HepG2 (cell line): ENCODE measurements around the gene RPL3. TPM values are rescaled to one million over a fixed set of nuclear protein-coding genes. Genes with fewer than 3 reads are reported as not detected.

Experiments
- AGO1 ChIP-seq: fragments of 200-400 bp; formaldehyde crosslinking; IDR thresholded peaks from 2 replicates; pipeline ENCODE4 v1.6.1; 2017; ENCODE audit warnings: mild to moderate bottlenecking, low read depth, low read length, moderate library complexity; ENCODE audit not compliant: poor library complexity, severe bottlenecking
- FOSL1 ChIP-seq: sonication (generic); formaldehyde crosslinking; IDR thresholded peaks from 2 replicates; pipeline ENCODE4 v1.9.0; 2021; ENCODE audit warnings: missing genetic modification reagents, borderline replicate concordance
- FOXC1 ChIP-seq: sonication (generic); formaldehyde crosslinking; IDR thresholded peaks from 2 replicates; pipeline ENCODE4 v1.8.0; 2022; ENCODE audit warnings: mild to moderate bottlenecking, missing genetic modification reagents, borderline replicate concordance
- GABPB1 ChIP-seq: IDR thresholded peaks from 2 replicates; pipeline ENCODE4 v1.6.1; 2016; ENCODE audit warnings: mild to moderate bottlenecking, missing genetic modification reagents, moderate library complexity, missing compliant biosample characterization
- GATAD2A ChIP-seq: IDR thresholded peaks from 2 replicates; pipeline ENCODE4 v1.6.1; 2016
- HMGA1 ChIP-seq: sonication (generic); formaldehyde crosslinking; conservative IDR thresholded peaks from 2 replicates; pipeline ENCODE4 v1.4.0; 2020; ENCODE audit warnings: missing genetic modification reagents
- IRF2 ChIP-seq: IDR thresholded peaks from 2 replicates; pipeline ENCODE4 v1.6.1; 2018; ENCODE audit warnings: missing genetic modification reagents, missing compliant biosample characterization
- JUND ChIP-seq: sonication (generic); formaldehyde crosslinking; IDR thresholded peaks from 2 replicates; pipeline ENCODE4 v1.8.0; 2022; ENCODE audit warnings: mild to moderate bottlenecking, missing genetic modification reagents
- KDM5B ChIP-seq: sonication (generic); formaldehyde crosslinking; IDR thresholded peaks from 2 replicates; pipeline ENCODE4 v1.4.0; 2020; ENCODE audit warnings: missing genetic modification reagents, mild to moderate bottlenecking, borderline replicate concordance
- LCORL ChIP-seq, 2 experiments: fragments of 450-650 bp in 1 of 2; sonication (generic) in 1 of 2; formaldehyde crosslinking in 1 of 2; IDR thresholded peaks; 2 replicates each; pipeline versions ENCODE4 v1.5.0 to v1.6.1; 2017 to 2020; ENCODE audit warnings: antibody characterized with exemption in 1 of 2, missing genetic modification reagents in 1 of 2
- MEF2D ChIP-seq: sonication (generic); formaldehyde crosslinking; IDR thresholded peaks from 2 replicates; pipeline ENCODE4 v1.5.1; 2020; ENCODE audit warnings: mild to moderate bottlenecking, missing genetic modification reagents
- MEIS1 ChIP-seq: sonication (generic); formaldehyde crosslinking; IDR thresholded peaks from 2 replicates; pipeline ENCODE4 v1.9.0; 2021; ENCODE audit warnings: mild to moderate bottlenecking, missing genetic modification reagents, moderate library complexity, borderline replicate concordance
- POLR2AphosphoS2 ChIP-seq: IDR thresholded peaks from 2 replicates; pipeline ENCODE4 v1.6.1; 2011; ENCODE audit warnings: low read depth, low read length, improper control_type of control experiment
- POLR2AphosphoS5 ChIP-seq: IDR thresholded peaks from 2 replicates; pipeline ENCODE4 v1.6.1; 2012; ENCODE audit warnings: low read depth, low read length
- RAD21 ChIP-seq: fragments of 450-650 bp; formaldehyde crosslinking; IDR thresholded peaks from 2 replicates; pipeline ENCODE4 v1.5.0; 2020; ENCODE audit warnings: mild to moderate bottlenecking
- RAD51 ChIP-seq: fragments of 450-650 bp; IDR thresholded peaks from 2 replicates; pipeline ENCODE4 v1.6.1; 2016; ENCODE audit warnings: borderline replicate concordance
- RBM22 ChIP-seq: fragments of 200-400 bp; formaldehyde crosslinking; optimal IDR thresholded peaks from 2 replicates; pipeline ENCODE3; 2017; ENCODE audit warnings: mild to moderate bottlenecking, low read length, moderate library complexity
- SIN3A ChIP-seq: IDR thresholded peaks from 2 replicates; pipeline ENCODE4 v1.6.1; 2011; ENCODE audit warnings: low read depth, mild to moderate bottlenecking, control low read depth, low read length, borderline replicate concordance
- SMAD1 ChIP-seq: sonication (generic); formaldehyde crosslinking; IDR thresholded peaks from 2 replicates; pipeline ENCODE4 v1.4.0; 2020; ENCODE audit warnings: missing genetic modification reagents, low read depth, mild to moderate bottlenecking, borderline replicate concordance
- ZNF331 ChIP-seq: sonication (generic); formaldehyde crosslinking; IDR thresholded peaks from 2 replicates; pipeline ENCODE4 v1.4.0; 2020; ENCODE audit warnings: missing genetic modification reagents
- ZNF34 ChIP-seq: sonication (generic); formaldehyde crosslinking; IDR thresholded peaks from 2 replicates; pipeline ENCODE4 v1.4.0; 2020; ENCODE audit warnings: mild to moderate bottlenecking, missing genetic modification reagents, borderline replicate concordance
- ZNF343 ChIP-seq: sonication (generic); formaldehyde crosslinking; IDR thresholded peaks from 2 replicates; pipeline ENCODE4 v1.4.0; 2020; ENCODE audit warnings: mild to moderate bottlenecking, missing genetic modification reagents
- ZNF530 ChIP-seq: sonication (generic); formaldehyde crosslinking; IDR thresholded peaks from 2 replicates; pipeline ENCODE4 v1.5.0; 2020; ENCODE audit warnings: low read depth, mild to moderate bottlenecking, missing genetic modification reagents
- ZNF839 ChIP-seq: sonication (generic); formaldehyde crosslinking; IDR thresholded peaks from 2 replicates; pipeline ENCODE4 v1.4.0; 2020; ENCODE audit warnings: missing genetic modification reagents, mild to moderate bottlenecking, borderline replicate concordance
- polyA plus RNA-seq, 8 experiments: library from polyadenylated mRNA; depleted of rRNA in 3 of 8; stranded (reverse) in 7 of 8; unstranded in 1 of 8; fragments of >200 nt; fragmentation: Illumina TruSeq in 4 of 8; extraction: Trizol in 4 of 8; gene quantifications; 2 replicates each; pipeline versions ENCODE4 v1.2.1 to v1.2.3, GENCODE V29; 2011 to 2016; ENCODE audit warnings: low read depth in 4 of 8, missing spikeins in 1 of 8, mixed read lengths in 1 of 8; ENCODE audit not compliant: insufficient read depth in 1 of 8
- total RNA-seq, 5 experiments: library from RNA; depleted of rRNA; stranded (reverse); fragments of >200 nt; fragmentation: Illumina TruSeq; extraction: Trizol; gene quantifications; 2 replicates each; pipeline ENCODE4 v1.2.3, GENCODE V29; 2016; ENCODE audit warnings: low read depth in 1 of 5
- TF ChIP-seq, protein P1 (sequence below): sonication (generic); formaldehyde crosslinking; IDR thresholded peaks from 2 replicates; pipeline ENCODE4 v1.5.0; 2020; ENCODE audit warnings: mild to moderate bottlenecking, low read depth, missing genetic modification reagents, borderline replicate concordance
- TF ChIP-seq, protein P2 (sequence below): sonication (generic); formaldehyde crosslinking; IDR thresholded peaks from 2 replicates; pipeline ENCODE4 v1.4.0; 2020; ENCODE audit warnings: missing genetic modification reagents, mild to moderate bottlenecking, borderline replicate concordance

RPL3 gene
- total and polyA plus RNA-seq, 2 of the 13 experiments (the other 11 are each of a cell fraction or from before 2014, with no cell fraction given): 1,051 to 3,279 TPM

DNA sequence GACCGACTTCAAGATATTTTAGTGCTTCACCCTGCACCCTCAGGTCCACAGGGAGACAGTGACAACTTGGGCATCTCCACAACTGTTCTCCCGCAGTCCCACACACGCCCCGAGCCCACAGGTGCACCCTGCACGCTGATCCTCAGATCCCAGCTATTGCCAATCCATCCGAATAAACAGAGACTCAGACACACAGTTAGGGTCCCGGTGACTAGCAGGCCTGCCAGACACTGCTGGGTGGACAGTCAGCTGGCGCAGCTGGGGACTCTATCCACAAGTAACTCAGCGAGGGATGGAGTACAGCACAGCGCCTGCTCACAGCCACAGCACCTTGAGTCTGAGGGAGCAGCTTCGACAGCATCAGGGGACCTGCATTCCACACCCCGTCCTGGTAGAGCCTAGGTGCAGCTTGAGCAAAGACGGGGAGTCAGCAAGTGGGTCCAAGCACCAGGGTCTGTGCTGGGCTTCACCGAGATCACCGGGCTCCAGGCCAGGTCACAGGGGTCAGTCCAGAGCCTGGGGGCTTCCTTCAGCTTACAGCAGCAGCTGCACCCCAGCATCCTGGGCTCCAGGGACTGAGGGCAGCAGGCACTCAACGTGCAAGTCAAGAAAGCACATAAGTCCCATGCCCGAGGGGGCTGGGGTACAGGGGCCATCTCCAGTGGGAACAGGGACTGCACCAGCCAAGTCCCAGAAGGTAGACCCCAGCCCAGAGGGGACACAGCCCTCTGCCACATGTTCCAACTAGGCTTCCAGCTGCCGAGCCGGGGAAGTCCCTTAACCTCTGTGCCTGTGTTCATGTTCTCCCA lies 7.6 kb downstream of the RPL3 start (continued):
- 0 out of 2 replicates have a peak, but pooled peaks have one; percentile 24 for TF ChIP-seq KDM5B (CRISPR knock-in tag)
- TF ChIP-seq, protein P1, sequence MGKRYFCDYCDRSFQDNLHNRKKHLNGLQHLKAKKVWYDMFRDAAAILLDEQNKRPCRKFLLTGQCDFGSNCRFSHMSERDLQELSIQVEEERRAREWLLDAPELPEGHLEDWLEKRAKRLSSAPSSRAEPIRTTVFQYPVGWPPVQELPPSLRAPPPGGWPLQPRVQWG (CRISPR knock-in tag): no peak
- peak; percentile 92 for TF ChIP-seq POLR2AphosphoS2
- TF ChIP-seq GATAD2A: no peak
- TF ChIP-seq ZNF34 (CRISPR knock-in tag): no peak
- 0 out of 2 replicates have a peak, but pooled peaks have one; percentile 10 for TF ChIP-seq RAD21 (CRISPR knock-in tag)
- no peak for TF ChIP-seq FOXC1 (CRISPR knock-in tag)
- peak; percentile 69 for TF ChIP-seq POLR2AphosphoS5
- TF ChIP-seq, protein P2, sequence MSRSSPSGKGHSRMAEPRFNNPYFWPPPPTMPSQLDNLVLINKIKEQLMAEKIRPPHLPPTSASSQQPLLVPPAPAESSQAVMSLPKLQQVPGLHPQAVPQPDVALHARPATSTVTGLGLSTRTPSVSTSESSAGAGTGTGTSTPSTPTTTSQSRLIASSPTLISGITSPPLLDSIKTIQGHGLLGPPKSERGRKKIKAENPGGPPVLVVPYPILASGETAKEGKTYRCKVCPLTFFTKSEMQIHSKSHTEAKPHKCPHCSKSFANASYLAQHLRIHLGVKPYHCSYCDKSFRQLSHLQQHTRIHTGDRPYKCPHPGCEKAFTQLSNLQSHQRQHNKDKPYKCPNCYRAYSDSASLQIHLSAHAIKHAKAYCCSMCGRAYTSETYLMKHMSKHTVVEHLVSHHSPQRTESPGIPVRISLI (CRISPR knock-in tag): no peak
- no peak for TF ChIP-seq FOSL1 (CRISPR knock-in tag)
- 0 out of 2 replicates have a peak, but pooled peaks have one; percentile 37 for TF ChIP-seq ZNF839
- TF ChIP-seq AGO1: peak; percentile 7
- TF ChIP-seq MEIS1 (CRISPR knock-in tag): no peak
- peak; percentile 35; the same call in 1 of the 2 replicates for TF ChIP-seq SIN3A
- no peak for TF ChIP-seq HMGA1 (CRISPR knock-in tag)
- TF ChIP-seq SMAD1 (CRISPR knock-in tag): 0 out of 2 replicates have a peak, but pooled peaks have one; percentile 35
- no peak for TF ChIP-seq LCORL (IDR thresholded peaks at IDR 0.05)
- TF ChIP-seq LCORL (CRISPR knock-in tag; IDR thresholded peaks at IDR 0.05): no peak
- TF ChIP-seq ZNF343: no peak
- no peak for TF ChIP-seq JUND
- TF ChIP-seq IRF2: 0 out of 2 replicates have a peak, but pooled peaks have one; percentile 12
- TF ChIP-seq ZNF331: no peak
- no peak for TF ChIP-seq RAD51
- TF ChIP-seq ZNF530 (CRISPR knock-in tag): no peak
- no peak for TF ChIP-seq GABPB1 (CRISPR knock-in tag)
- TF ChIP-seq RBM22: peak; percentile 97
- TF ChIP-seq MEF2D (CRISPR knock-in tag): no peak
